ENCODE results near the gene DRGX.
A peak's percentile ranks its signal among the peaks of the same experiment; 100 is the strongest.

The DRGX gene

DNA sequence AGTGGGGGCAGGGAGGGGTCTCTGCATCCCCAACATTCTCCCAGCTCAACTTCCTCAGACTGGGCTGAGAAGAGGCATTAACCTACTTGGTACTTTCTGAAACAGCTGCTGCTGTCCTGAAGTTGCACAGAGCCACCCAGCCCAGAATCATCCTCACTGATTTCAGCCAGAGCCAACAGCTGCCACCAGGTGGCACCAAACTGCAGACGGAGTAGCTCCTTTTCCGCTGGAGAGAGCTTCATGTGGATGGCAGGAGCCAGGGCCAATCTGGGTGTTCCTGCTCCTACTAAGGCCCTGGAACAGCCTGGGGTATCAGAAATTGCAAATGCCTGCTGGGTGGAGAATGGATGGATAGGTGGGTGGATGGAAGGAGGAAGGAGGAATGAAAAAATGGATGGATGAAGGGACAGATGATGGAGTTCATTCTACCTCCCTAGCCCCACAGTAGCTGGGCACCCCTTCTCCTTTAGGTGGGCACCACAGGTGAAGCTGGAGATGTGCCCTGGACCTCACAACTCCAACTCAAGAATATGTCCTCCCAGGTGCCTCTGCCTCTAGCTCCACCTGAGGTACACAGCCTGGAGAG, 11.8 kb upstream of the DRGX start:
- peak; percentile 73 for DNase-seq (ENCODE audit: low read depth)
- no peak overlapping the region for H3K4me3 ChIP-seq (ENCODE audit: low read length)
- TF ChIP-seq, protein P1, sequence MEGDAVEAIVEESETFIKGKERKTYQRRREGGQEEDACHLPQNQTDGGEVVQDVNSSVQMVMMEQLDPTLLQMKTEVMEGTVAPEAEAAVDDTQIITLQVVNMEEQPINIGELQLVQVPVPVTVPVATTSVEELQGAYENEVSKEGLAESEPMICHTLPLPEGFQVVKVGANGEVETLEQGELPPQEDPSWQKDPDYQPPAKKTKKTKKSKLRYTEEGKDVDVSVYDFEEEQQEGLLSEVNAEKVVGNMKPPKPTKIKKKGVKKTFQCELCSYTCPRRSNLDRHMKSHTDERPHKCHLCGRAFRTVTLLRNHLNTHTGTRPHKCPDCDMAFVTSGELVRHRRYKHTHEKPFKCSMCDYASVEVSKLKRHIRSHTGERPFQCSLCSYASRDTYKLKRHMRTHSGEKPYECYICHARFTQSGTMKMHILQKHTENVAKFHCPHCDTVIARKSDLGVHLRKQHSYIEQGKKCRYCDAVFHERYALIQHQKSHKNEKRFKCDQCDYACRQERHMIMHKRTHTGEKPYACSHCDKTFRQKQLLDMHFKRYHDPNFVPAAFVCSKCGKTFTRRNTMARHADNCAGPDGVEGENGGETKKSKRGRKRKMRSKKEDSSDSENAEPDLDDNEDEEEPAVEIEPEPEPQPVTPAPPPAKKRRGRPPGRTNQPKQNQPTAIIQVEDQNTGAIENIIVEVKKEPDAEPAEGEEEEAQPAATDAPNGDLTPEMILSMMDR (conservative IDR thresholded peaks at IDR 0.05; ENCODE audit: low read length), result peak; percentile 95

DNA sequence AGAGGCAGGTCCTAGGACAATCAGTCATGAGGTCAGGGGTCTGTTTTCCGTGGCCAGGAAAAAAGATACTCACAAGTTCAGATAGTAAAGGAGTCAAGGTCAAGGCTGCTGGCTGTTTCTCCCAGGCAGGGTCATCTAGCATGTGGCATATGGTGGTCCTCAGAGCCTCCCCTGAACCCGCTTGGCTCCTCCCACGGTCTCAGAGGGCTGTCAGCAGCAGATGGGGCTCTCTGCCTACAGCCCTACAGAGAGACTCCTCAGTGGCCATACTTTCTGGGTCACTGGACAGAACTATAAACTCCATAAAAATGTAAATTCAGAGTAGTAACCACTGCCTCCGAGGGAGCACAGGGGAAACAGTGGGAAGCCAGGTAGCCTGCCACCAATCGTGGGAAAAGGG, 11.3 kb upstream of the DRGX start:
- no peak for DNase-seq (ENCODE audit: low read depth)
- TF ChIP-seq, protein P1 (conservative IDR thresholded peaks at IDR 0.05; ENCODE audit: low read length), result no peak
- H3K4me3 ChIP-seq (ENCODE audit: low read length), result no peak overlapping the region

DNA sequence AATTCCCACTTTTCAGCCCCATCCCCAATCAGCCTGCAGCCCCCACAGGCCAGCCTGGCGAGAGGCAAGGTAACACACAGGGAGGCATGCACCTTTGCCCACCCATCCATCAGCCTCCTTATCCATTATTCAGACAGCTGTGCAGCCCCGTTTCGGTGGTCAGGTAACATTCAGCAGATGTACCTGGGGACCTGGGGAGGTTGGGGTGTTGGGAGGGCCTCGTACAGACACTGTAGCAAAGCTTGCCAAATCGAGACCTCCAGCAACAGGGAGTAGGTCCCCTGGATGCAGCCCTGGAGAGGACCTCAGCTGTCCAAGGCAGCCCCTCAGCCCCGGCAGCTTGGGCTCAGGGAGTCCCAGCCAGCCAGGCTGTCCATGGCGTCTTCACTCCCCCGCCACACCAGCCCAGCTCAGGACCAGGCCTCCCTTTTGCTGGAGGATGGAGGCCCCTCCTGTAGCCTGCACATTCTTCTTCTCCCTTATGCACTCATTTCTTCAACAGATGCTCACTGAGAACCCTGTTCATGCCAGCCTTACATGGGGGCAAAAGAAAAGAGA, 8.5 kb upstream of the DRGX start:
- H3K4me3 ChIP-seq (ENCODE audit: low read length), result no peak overlapping the region
- TF ChIP-seq, protein P1 (conservative IDR thresholded peaks at IDR 0.05; ENCODE audit: low read length), result no peak
- no peak for DNase-seq (ENCODE audit: low read depth)

DNA sequence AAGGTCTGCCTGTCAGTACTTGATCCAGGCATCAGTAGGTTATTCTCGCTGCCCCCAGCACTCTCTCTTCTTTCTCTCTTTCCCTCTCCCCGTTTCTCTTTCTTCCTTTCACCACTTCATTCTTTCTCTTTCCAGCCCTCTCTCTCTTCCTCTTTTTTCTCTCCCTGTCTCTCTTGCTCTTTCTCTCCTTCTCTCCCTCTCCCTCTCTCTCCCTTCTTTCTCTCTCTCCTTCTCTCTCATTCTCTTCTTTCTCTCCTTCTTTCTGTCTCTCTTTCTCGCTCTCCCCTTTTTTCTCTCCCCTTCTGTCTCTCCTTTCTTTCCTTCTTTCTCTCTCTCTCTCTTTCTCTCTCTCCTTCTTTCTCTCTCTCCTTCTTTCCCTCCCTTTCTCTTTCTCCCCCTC, 7.5 kb upstream of the DRGX start:
- no peak overlapping the region for H3K4me3 ChIP-seq (ENCODE audit: low read length)
- DNase-seq (ENCODE audit: low read depth), result no peak
- TF ChIP-seq, protein P1 (conservative IDR thresholded peaks at IDR 0.05; ENCODE audit: low read length), result no peak

DNA sequence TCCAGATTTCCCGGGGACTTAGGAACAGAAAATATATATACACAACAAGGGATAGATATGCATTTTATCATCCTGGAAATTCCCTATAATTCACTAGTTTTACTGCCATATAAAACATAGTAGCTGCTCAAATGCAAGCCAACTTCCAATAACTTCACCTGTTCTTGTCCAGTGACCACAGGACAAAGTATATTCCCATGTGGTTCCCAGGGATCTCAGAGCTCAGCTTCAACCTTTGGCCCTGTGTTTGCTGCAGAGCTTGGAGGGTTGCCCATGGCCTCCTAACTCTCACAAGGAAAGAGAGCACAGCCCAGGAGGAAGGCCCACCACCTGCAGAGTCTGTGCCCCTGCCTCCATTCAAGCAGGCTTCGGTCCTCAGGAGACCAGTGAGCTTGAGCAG, 4.5 kb upstream of the DRGX start:
- DNase-seq (ENCODE audit: low read depth), result no peak
- TF ChIP-seq, protein P1 (conservative IDR thresholded peaks at IDR 0.05; ENCODE audit: low read length), result no peak
- no peak overlapping the region for H3K4me3 ChIP-seq (ENCODE audit: low read length)

DNA sequence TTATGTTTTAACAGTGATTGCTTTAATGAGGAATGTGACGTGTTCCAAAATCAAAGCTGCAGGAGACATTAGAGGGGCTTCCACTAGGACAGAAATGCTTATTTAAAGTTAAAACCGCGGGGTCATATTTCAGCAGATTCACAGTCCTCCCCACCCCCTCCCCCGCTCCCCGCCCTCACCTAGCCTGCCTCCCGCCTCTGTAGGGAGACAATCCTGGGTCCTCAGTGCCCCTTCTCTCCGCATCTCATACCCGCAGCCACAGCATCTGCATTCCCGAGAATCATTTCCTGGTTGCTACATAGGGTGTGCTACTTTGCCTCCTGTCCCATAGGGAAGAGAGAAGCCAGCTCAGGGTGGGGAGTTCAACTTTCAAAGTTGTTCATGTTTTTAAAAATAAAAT, 3.1 kb upstream of the DRGX start:
- H3K4me3 ChIP-seq (ENCODE audit: low read length), result no peak overlapping the region
- DNase-seq (ENCODE audit: low read depth), result no peak
- TF ChIP-seq, protein P1 (conservative IDR thresholded peaks at IDR 0.05; ENCODE audit: low read length), result no peak
